GM12872 (cell line): ENCODE results near the gene DPP7.

ENCODE experiments used
- CTCF ChIP-seq: IDR thresholded peaks from 3 replicates; pipeline ENCODE4 v1.5.1; 2011; ENCODE audit warnings: low read depth, mild to moderate bottlenecking, low read length, moderate library complexity; ENCODE audit not compliant: insufficient read depth

Gene DPP7

GRCh38 chr9:137160054-137160425, 45.5 kb upstream of the DPP7 start:
- no peak for TF ChIP-seq CTCF

- TF ChIP-seq CTCF, result no peak
Measured at GRCh38 chr9:137159105-137160053, 44.8 kb upstream of the DPP7 start.

GRCh38 chr9:137158625-137159024, 44.1 kb upstream of the DPP7 start:
- no peak for TF ChIP-seq CTCF

- no peak for TF ChIP-seq CTCF
Measured at GRCh38 chr9:137157618-137158415, 43.3 kb upstream of the DPP7 start.

GRCh38 chr9:137156567-137157375, 42.2 kb upstream of the DPP7 start:
- no peak for TF ChIP-seq CTCF

- TF ChIP-seq CTCF, result no peak
Measured at GRCh38 chr9:137152844-137153405, 38.4 kb upstream of the DPP7 start.
